Amniotic stem cell (primary cell): ENCODE results near the gene FERMT2.
"Not testable (repeated sequence)": the region's sequence is repeated elsewhere in the genome, so short reads cannot be mapped to it uniquely, and the experiment has no call there.

Experiments
- DNase-seq: peaks from one replicate; lab custom pipeline; 2025; lab: John Stamatoyannopoulos, UW

The FERMT2 gene

GRCh38 chr14:52901357-52901980 is 49.4 kb downstream of the FERMT2 start:
- DNase-seq, result no peak

- no peak for DNase-seq
Observed at GRCh38 chr14:52900731-52901130, 50.1 kb downstream of the FERMT2 start.

DNA sequence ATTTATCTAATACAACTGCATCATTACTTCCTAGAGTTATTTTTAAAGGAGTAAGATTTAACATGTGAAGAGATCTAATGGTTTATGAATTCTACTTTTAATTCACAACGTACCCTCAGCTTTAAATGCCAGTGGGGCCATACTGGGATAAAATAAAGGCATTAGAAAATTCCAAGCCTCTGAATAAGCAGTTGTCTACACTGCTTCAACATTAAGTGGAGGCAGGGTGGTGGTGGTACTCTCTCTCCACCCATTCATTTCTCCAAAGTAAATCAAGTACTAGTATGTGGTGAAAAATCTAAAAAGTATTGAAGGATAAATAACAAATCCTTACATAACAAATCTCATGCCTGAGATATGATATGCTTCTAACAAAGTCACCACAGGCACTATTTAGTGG is 52.4 kb downstream of the FERMT2 start:
- DNase-seq, result no peak

GRCh38 chr14:52895000-52895399 is 55.9 kb downstream of the FERMT2 start:
- DNase-seq, result no peak

GRCh38 chr14:52891800-52892199 is 59.0 kb downstream of the FERMT2 start:
- no peak for DNase-seq

DNA sequence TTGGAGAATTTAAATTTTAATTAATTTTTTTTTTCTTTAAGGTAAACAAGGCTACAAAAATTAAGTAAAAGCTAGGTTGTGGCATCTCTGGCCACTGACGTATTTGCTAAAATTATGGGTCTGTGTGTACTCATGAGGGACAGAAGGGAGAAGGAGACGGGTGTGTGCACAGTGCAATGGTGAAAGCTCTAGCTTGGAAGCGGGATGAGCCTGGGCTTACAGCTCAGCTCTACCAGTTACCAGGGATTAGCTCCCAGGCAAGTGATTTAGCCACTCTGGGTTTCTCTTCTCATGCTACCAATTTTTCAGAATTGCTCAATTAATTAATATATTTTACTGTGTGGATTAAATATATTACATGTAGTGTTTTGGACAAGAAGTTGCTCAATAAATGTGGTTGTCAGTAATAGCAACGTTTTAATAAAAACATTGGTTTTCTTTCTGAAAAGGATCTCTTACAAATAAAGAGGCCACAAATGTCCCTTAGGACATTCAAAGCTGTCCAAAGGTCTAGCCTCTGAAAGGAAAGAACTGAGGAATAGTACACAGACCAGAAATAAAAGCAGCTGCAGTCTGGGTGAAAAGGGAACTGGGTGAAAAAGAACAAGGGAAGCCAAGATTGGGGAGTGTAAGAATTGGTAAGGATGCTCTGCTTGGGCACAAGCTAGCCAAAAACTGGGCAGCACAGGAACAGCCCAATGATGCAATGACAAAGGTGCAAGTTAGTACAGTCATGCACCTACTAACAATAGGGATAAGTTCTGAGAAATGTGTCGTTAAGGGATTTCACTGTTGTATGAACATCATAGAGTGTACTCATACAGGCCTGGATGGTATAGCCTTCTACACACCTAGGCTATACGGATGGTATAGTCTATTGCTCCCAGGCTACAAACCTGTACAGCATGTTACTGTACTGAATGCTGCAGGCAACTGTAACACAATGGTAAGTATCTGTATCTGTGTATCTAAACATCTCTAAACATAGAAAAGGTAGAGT is 61.7 kb downstream of the FERMT2 start:
- no peak for DNase-seq

DNA sequence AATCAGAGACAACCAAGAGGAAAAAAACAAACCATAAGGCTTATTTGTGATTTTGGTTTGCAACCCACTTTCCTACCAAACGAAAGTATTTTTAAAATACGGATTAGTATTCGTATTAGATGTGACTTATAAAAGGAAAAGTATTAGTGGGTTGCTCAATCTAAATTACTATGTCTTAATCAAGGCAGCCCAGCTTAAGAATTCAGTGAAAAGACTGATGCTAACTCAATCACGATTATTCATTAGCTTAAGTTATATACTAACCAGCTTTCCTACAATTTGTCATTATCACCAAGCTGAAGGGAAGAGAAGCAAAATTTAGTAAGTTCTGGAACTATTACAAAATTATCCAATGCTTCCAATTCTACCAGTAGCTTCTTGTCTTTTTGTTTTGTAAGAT is 62.7 kb downstream of the FERMT2 start:
- DNase-seq, result no peak

DNA sequence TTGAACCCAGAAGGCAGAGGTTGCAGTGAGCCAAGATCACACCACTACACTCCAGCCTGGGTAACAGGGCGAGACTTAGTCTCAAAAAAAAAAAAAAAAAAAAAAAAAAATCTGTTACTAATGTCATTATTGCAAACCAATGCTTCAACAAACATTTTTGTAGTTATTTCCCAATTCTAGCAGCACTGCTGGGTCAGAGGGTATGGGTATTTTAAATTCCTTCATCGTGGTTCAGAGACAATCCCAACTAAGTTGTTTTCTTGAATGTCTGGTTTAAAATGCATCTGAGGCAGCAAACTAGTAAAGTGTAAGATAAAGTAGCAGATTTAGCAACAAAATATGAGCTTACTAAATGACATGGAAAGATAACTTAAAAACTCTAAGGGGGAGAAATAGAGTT is 65.6 kb downstream of the FERMT2 start:
- no peak for DNase-seq

- no peak for DNase-seq
Observed at GRCh38 chr14:52883658-52884057, 67.2 kb downstream of the FERMT2 start.

- DNase-seq, result no peak
Observed at GRCh38 chr14:52882824-52883223, 68.0 kb downstream of the FERMT2 start.

DNA sequence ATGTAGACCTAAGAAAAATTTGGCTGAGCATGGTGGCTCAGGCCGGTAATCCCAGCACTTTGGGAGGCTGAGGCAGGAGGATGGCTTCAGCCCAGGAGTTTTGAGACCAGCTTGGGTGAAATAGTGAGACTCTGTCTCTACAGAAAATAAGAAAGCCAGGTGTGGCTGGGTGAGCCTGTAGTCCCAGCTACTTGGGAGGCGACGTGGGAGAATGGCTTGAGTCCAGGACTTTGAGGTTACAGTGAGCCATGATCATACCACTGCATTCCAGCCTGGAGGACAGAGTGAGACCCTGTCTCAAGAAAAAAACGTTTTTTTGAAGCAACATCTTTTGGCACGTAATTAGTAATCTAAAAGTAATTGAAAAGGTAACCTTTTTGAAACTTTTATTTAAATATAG is 70.9 kb downstream of the FERMT2 start:
- DNase-seq, result no peak

GRCh38 chr14:52878946-52879345 is 71.9 kb downstream of the FERMT2 start:
- no peak for DNase-seq

- no peak for DNase-seq
Observed at GRCh38 chr14:52878469-52878868, 72.4 kb downstream of the FERMT2 start.

GRCh38 chr14:52877628-52878027 is 73.2 kb downstream of the FERMT2 start:
- DNase-seq, result peak; percentile 12

- DNase-seq, result no peak
Observed at GRCh38 chr14:52876806-52877205, 74.0 kb downstream of the FERMT2 start.

GRCh38 chr14:52876311-52876710 is 74.5 kb downstream of the FERMT2 start:
- no peak for DNase-seq

DNA sequence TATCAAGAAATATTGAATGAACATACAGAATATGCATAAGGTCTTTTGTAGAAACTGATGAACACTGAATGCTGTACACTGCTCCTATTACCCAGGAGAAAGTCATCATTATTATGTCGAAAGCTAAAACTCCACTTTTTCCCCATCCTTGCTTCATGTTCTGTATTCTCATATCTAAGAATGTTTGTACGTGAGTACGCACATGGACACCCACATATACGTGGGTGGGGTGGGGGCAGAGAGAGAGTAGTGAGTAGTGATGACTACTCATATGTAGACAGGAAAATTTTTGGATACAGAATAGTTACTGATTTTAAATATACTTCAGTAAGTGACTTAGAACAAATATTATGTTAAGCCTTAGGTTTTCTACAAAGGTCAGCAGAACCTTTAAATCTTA is 75.1 kb downstream of the FERMT2 start:
- no peak for DNase-seq

GRCh38 chr14:52874389-52874788 is 76.5 kb downstream of the FERMT2 start:
- DNase-seq, result no peak

- no peak for DNase-seq
Observed at GRCh38 chr14:52873694-52874093, 77.2 kb downstream of the FERMT2 start.

DNA sequence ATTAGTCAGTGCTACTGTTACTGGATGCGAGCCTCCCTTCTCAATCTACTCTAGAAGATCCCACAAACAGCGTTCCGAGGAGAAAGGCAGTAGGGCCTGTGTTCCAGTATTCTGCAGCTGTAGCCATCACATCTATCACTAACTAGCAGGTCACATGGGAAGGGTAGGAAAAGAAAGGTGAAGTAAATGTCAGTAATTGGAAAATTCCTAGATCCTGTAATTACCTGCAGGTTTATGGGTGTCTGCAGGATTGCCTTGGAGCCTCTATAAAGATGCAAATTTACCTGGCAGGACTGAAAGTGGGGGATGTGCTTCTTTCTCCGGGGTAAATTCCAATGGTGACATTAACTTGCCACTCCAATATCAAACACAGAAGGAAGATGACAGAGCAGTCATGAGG is 77.8 kb downstream of the FERMT2 start:
- no peak for DNase-seq

GRCh38 chr14:52871606-52872005 is 79.2 kb downstream of the FERMT2 start:
- DNase-seq, result no peak

- DNase-seq, result no peak
Observed at GRCh38 chr14:52868911-52869618, 81.8 kb downstream of the FERMT2 start.

DNA sequence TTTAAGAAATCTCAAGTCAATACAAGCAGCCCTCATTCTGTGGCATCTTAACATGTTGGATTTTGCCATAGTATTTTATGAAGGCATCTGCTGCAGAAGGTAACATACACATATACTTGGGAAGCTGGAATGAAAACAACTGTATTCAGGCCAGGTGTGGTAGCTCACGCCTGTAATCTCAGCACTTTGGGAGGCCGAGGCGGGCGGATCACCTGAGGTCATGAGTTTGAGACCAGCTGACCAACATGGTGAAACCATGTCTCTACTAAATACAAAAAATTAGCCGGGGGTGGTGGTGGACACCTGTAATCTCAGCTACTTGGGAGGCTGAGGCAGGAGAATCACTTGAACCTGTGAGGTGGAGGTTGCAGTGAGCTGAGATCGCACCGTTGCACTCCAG is 86.0 kb downstream of the FERMT2 start:
- not testable (repeated sequence) for DNase-seq
